ENCODE results near the gene NTSR1.

NTSR1 gene

GRCh38 chr20:62761759-62762131 is 53.1 kb downstream of the NTSR1 start:
- FAIRE-seq, result no peak
- DNase-seq (ENCODE audit: insufficient read length, low spot score), result no peak
- TF ChIP-seq CTCF (IDR thresholded peaks at IDR 0.05; ENCODE audit: insufficient read depth, missing control alignments), result no peak

DNA sequence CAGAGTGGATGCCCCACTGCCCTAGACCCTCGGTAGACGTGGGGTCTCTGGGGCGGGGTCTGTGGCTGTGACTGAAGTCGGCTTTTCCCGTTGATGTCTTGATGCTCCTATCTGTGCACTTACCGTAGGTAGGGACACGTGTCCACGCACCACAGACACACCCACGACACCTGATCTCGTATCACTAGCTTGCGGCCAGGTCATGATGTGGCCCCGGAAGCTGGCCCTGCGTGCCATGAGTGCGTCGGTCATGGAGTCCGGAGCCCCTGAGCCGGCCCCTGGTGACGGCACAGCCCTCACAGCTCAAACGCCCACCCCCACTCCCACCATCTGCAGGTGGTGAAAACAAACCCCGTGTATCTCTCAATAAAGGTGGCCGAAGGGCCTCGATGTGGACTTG is 53.7 kb downstream of the NTSR1 start:
- TF ChIP-seq CTCF (IDR thresholded peaks at IDR 0.05; ENCODE audit: insufficient read depth, missing control alignments), result no peak
- no peak for FAIRE-seq
- no peak for DNase-seq (ENCODE audit: insufficient read length, low spot score)

DNA sequence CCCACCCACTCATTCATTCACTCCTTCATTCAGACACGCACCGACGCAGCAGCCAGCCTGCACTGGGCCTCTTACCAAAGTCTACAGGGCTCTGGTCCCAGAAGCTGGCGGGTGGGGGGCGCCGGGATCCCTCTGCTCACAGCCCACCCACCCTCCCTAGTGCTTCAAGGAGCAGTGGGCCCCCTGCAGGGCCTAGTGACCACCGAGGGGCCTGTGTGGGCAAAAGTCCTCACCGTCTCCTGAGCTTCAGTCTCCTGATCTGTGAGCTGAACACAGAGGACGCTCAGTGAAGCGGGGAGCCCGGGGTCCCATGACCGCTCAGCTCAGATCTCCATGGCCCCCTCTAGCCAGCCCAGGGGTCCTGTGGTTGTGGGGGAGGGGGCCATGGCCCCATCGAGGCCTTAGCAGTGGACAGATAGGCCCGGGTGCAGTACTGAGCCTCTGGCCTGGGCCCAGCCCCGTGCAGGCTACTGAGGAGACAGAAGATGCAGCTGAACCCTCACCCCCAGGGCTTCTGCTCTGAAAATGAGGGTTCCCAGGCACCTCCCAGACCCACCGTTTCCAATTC is 54.2 kb downstream of the NTSR1 start:
- TF ChIP-seq CTCF (IDR thresholded peaks at IDR 0.05; ENCODE audit: insufficient read depth, missing control alignments), result no peak
- DNase-seq (ENCODE audit: insufficient read length, low spot score) (no peak), FAIRE-seq (no peak)

DNA sequence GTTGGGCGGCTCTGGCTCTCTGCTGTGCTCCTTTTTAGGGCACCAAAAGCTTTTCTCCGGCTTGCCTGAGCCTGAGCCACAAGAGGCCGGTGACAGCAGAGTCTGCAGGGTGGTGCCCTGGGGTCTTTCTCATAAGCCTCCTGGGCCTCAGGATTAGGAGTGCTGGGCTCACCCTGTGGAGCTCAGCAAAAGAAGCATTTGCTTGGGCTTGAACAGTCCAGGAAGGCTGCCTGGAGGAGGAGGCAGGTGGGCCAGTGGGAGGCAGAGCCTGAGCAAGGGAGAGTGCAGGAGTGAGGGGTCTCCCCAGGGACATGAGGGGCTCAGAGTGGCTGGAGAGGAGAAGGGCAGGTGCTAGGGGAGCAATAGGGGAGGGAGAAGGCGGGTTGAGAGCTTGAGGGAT is 54.8 kb downstream of the NTSR1 start:
- TF ChIP-seq CTCF (IDR thresholded peaks at IDR 0.05; ENCODE audit: insufficient read depth, missing control alignments), result no peak
- no peak for DNase-seq (ENCODE audit: insufficient read length, low spot score)
- FAIRE-seq, result no peak

DNA sequence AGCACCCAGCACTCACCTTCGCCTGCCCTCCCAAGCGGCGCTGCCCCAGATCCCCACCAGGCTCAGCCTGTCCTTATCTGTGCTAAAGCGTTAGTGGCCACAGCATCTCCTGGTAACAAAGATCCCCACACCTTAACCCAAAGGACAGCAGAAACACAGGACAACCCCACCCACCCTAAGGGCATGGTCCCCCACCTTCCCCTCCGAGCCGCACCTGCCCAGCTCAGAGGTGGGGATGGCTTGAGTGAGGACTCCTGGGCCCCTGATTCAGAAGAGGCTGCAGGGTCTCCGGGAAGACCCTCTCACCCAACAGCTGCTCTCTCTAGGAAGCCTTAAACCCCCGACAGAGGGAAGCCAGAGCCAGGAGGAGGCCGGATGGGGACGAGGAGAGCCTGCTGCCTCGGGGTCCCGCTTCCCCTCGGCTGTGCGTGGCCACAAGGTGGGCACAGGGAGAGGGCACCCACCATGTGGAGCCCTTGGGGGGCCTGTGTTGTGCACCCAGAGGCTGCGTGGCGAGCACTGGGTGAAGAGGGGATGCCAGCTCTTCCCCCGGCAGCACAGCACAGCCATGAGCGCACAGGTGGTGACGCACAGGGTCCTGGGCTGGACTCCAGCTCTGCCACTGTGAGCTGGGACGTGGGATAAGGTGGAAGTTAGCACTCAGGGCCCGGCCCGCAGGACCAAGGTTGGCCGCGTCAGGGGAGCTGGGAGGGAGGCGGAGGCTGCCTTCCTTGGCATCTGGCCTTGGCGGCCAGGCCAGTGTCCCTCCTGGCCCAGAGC is 55.7 kb downstream of the NTSR1 start:
- FAIRE-seq (no peak), DNase-seq (ENCODE audit: insufficient read length, low spot score) (no peak)
- no peak for TF ChIP-seq CTCF (IDR thresholded peaks at IDR 0.05; ENCODE audit: insufficient read depth, missing control alignments)

- FAIRE-seq, result no peak
Observed at GRCh38 chr20:62765021-62765420, 56.4 kb downstream of the NTSR1 start.

More at GRCh38 chr20:62765021-62765420, 56.4 kb downstream of the NTSR1 start:
- DNase-seq (ENCODE audit: insufficient read length, low spot score), result no peak
- TF ChIP-seq CTCF (IDR thresholded peaks at IDR 0.05; ENCODE audit: insufficient read depth, missing control alignments), result no peak

Measured in D721Med (cell line).